PFSK-1 (cell line): ENCODE results near the gene OSBPL6.

Source experiments
- FOXP2 ChIP-seq: optimal IDR thresholded peaks from 2 replicates; pipeline ENCODE3; 2011; ENCODE audit warnings: borderline replicate concordance, control low read depth, inconsistent platforms; ENCODE audit not compliant: insufficient read depth; ENCODE audit errors: extremely low read length, extremely low read depth
- POLR2AphosphoS5 ChIP-seq: IDR thresholded peaks from 2 replicates; pipeline ENCODE4 v1.6.1; 2012; ENCODE audit warnings: low read depth, mild to moderate bottlenecking, control low read depth, low read length, moderate library complexity
- REST ChIP-seq, 2 experiments: IDR thresholded peaks; 2 replicates each; pipeline versions ENCODE4 v1.6.1 to v1.8.0; 2011 to 2012; ENCODE audit warnings: low read depth in 2 of 2, low read length in 2 of 2, control low read depth in 1 of 2, inconsistent platforms in 1 of 2, mild to moderate bottlenecking in 1 of 2, moderate library complexity in 1 of 2; ENCODE audit not compliant: insufficient read depth in 1 of 2
- SIN3A ChIP-seq: IDR thresholded peaks from 2 replicates; pipeline ENCODE4 v1.6.1; 2012; ENCODE audit warnings: mild to moderate bottlenecking, low read length, moderate library complexity, borderline replicate concordance; ENCODE audit not compliant: insufficient read depth
- TAF1 ChIP-seq: IDR thresholded peaks from 2 replicates; pipeline ENCODE4 v1.6.1; 2012; ENCODE audit warnings: low read length, control low read depth, borderline replicate concordance; ENCODE audit not compliant: insufficient read depth

Gene OSBPL6

GRCh38 chr2:178309541-178309940 is 115.2 kb downstream of the OSBPL6 start:
- TF ChIP-seq POLR2AphosphoS5, result no peak
- no peak for TF ChIP-seq SIN3A
- TF ChIP-seq REST (IDR thresholded peaks at IDR 0.05; ENCODE audit: insufficient read depth in 1 of 2, low read depth in 2 of 2, low read length in 2 of 2), result no peak
- no peak for TF ChIP-seq FOXP2
- no peak for TF ChIP-seq TAF1

- TF ChIP-seq FOXP2 (no peak), SIN3A (no peak), TAF1 (no peak), REST (IDR thresholded peaks at IDR 0.05; ENCODE audit: insufficient read depth in 1 of 2, low read depth in 2 of 2, low read length in 2 of 2) (no peak), POLR2AphosphoS5 (no peak)
Observed at GRCh38 chr2:178315078-178315477, 120.8 kb downstream of the OSBPL6 start.

DNA sequence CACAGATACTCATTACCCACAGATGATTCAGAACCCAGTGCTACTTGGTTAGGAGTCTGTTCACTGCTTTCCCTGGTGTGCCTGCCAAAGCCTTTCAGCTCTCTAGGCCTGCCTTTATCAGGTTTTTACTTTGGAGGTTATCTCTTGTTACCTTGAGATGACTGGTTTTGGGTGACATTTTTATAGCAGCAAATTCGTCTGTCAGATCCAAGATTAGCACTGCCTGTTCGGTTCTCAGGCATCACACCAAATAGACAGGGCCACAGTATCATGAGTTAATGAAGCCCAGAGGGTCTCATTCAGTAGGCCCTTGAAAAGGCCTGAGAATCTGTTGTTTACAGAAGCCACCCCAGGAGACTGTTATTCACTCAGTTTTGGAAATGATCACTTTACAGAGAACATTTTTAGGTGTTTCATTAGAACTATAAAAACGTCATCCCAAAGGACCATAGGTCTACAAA is 121.2 kb downstream of the OSBPL6 start:
- TF ChIP-seq FOXP2 (no peak), SIN3A (no peak)

DNA sequence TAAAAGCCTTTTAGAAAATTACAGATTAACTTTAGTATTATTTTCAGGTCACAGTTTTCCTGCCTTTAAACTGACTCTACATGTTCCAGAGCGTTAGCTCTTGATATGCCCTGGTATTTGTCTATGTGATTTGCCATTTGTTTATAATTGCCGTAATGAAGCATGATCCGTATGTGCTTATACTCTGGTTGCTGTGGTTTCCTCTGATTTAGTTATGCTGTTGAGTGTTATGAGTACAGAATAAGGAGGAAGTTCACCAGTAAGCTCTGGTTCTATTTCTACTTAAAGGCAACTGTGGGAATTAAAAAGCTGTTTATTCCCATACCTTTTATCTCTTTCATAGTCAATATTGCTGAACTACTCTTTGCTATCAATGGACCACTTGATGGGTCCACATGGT is 123.5 kb downstream of the OSBPL6 start:
- no peak for TF ChIP-seq SIN3A
- TF ChIP-seq REST (IDR thresholded peaks at IDR 0.05; ENCODE audit: insufficient read depth in 1 of 2, low read depth in 2 of 2, low read length in 2 of 2), result no peak
- TF ChIP-seq FOXP2, result no peak
- TF ChIP-seq POLR2AphosphoS5, result no peak
- TF ChIP-seq TAF1, result no peak

- TF ChIP-seq POLR2AphosphoS5 (no peak), SIN3A (no peak), REST (IDR thresholded peaks at IDR 0.05; ENCODE audit: insufficient read depth in 1 of 2, low read depth in 2 of 2, low read length in 2 of 2) (no peak), TAF1 (no peak), FOXP2 (no peak)
Observed at GRCh38 chr2:178320011-178320585, 125.8 kb downstream of the OSBPL6 start.
